ENCODE measurements around the gene ERGIC3. TPM values are rescaled to one million over a fixed set of nuclear protein-coding genes. Genes with fewer than 3 reads are reported as not detected.
A peak's percentile ranks its signal among the peaks of the same experiment; 100 is the strongest.

Gene ERGIC3
- polyA plus RNA-seq, 1 donor (not counting 4 experiments of a cell fraction or from before 2014, with no cell fraction given): 201 TPM

DNA sequence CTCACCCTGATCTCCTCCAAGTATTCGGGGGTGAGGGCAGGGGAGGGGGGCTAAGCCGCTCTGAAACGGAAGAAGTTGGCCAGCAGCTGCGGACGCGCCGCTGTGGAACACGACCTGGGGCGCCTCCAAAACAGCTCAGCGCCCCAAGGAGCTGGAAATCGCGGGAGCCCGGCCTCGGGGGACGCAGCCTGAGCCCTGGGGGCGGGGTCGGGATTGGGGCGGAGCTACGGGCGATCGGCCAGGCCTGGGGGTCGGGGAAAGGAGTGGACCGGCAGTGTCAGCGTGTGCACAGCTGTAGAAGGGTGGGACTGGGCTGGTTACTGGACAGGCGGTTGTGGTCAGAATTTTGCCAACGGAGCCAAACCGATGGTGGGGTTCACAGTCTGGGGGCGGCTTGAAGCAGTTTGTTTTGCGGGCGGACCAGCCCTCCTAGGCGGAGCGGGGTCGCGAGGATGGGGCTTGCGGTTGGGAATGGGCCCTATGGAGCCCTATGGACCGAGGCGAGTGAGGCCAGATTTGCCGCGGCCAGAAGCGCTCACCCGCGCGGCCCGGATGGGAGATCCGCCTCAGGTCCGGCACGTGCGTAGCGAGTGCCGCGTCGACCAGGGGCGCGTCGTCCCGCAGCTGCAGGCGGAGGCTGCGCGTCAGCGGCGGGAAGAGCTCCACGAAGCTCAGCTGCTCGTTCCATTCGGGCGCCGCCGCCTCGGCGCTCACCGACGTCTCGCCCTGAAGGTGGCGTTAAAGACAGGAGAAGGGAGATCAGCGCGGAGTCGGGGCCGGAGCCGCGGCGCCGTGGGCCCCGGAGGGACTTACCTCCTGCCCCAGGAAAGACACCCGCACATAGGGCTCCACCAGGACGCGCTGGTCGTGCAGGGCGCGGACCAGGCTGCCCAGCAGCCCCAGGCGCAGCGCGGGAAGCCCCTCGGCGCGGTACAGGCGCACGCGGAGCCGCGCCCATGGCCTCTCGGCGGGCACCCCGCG lies 59.4 kb downstream of the ERGIC3 start:
- H3K9ac ChIP-seq (ENCODE audit: control insufficient read depth, extremely low read depth, insufficient read depth, low read length): peak overlapping the region; percentile 41
- H3K27me3 ChIP-seq (ENCODE audit: control insufficient read depth, extremely low read depth, insufficient read depth, low read length): peaks cover 49% of the 10 kb centered on the region
- no peak for DNase-seq (ENCODE audit: low read depth, low spot score)

DNA sequence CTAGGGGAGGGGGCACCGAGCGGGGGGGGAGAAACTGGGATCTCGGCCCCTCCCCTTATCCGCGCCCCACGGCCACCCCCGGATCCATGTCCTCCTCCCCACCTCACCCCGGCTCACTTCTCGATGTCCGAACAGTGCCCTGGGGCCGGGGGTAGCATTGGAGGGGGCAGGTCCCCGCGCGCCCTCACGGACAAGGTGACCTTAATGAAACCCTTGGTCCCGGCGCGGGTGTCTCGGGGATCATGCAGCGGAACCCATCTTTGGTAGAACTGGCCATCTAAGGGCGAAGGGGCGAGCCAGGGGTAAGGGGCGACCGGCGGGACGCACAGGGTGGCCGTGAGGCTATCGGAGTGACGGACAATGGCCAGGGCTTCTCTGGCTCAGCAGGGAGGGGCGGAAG lies 60.1 kb downstream of the ERGIC3 start:
- Histone ChIP-seq H3K4me1 (ENCODE audit: control insufficient read depth, extremely low read depth, insufficient read depth, low read length) (peaks cover 7% of the 10 kb centered on the region), H4K20me1 (ENCODE audit: control insufficient read depth, extremely low read depth, insufficient read depth, low read length) (no peaks in the 10 kb centered on the region), H3K4me3 (ENCODE audit: control insufficient read depth in 2 of 3, extremely low read depth in 1 of 3, insufficient read depth in 2 of 3, low read depth in 1 of 3, low read length in 3 of 3) (peak overlapping the region in 1 of 3 experiments; percentile 42), H2AFZ (ENCODE audit: control insufficient read depth, low read length) (peak overlapping the region; percentile 80), H3K4me2 (ENCODE audit: control insufficient read depth, extremely low read depth, insufficient read depth, low read depth, low read length) (peak overlapping the region; percentile 87), H3K9me3 (ENCODE audit: control insufficient read depth, low read depth, low read length) (no peaks in the 10 kb centered on the region), H3K9ac (ENCODE audit: control insufficient read depth, extremely low read depth, insufficient read depth, low read length) (peak overlapping the region; percentile 41), H3K79me2 (ENCODE audit: control insufficient read depth, insufficient read depth, low read length) (no peaks in the 10 kb centered on the region), H3K27me3 (ENCODE audit: control insufficient read depth, extremely low read depth, insufficient read depth, low read length) (peaks cover 46% of the 10 kb centered on the region), H3K27ac (ENCODE audit: control insufficient read depth, insufficient read depth, low read length) (no peak overlapping the region), H3K36me3 (ENCODE audit: control insufficient read depth in 2 of 2, extremely low read depth in 1 of 2, insufficient read depth in 2 of 2, low read length in 2 of 2) (no peaks in the 10 kb centered on the region), H3K9me1 (ENCODE audit: control insufficient read depth, extremely low read depth, insufficient read depth, low read length) (no peaks in the 10 kb centered on the region)
- no peak for DNase-seq (ENCODE audit: low read depth, low spot score)
- dilution Hi-C loops (cut with MboI; ENCODE audit: extremely low pct_ligation_motif_present, low sequenced_read_pairs): no loop called here
- no peak for FAIRE-seq
- TF ChIP-seq EZH2 (IDR thresholded peaks at IDR 0.05; ENCODE audit: low read length): no peak
- TF ChIP-seq, protein P1, sequence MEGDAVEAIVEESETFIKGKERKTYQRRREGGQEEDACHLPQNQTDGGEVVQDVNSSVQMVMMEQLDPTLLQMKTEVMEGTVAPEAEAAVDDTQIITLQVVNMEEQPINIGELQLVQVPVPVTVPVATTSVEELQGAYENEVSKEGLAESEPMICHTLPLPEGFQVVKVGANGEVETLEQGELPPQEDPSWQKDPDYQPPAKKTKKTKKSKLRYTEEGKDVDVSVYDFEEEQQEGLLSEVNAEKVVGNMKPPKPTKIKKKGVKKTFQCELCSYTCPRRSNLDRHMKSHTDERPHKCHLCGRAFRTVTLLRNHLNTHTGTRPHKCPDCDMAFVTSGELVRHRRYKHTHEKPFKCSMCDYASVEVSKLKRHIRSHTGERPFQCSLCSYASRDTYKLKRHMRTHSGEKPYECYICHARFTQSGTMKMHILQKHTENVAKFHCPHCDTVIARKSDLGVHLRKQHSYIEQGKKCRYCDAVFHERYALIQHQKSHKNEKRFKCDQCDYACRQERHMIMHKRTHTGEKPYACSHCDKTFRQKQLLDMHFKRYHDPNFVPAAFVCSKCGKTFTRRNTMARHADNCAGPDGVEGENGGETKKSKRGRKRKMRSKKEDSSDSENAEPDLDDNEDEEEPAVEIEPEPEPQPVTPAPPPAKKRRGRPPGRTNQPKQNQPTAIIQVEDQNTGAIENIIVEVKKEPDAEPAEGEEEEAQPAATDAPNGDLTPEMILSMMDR (optimal IDR thresholded peaks at IDR 0.05 in 1 of 3, IDR thresholded peaks at IDR 0.05 in 1 of 3, conservative IDR thresholded peaks at IDR 0.05 in 1 of 3; ENCODE audit: extremely low read depth in 1 of 3, insufficient read depth in 2 of 3, low read length in 3 of 3): no peak

More for the DNA sequence above, 59.4 kb downstream of the ERGIC3 start:
- H3K9me1 ChIP-seq (ENCODE audit: control insufficient read depth, extremely low read depth, insufficient read depth, low read length): no peaks in the 10 kb centered on the region
- H3K36me3 ChIP-seq (ENCODE audit: control insufficient read depth in 2 of 2, extremely low read depth in 1 of 2, insufficient read depth in 2 of 2, low read length in 2 of 2): no peaks in the 10 kb centered on the region
- no peaks in the 10 kb centered on the region for H3K79me2 ChIP-seq (ENCODE audit: control insufficient read depth, insufficient read depth, low read length)
- TF ChIP-seq EZH2 (IDR thresholded peaks at IDR 0.05; ENCODE audit: low read length): no peak
- TF ChIP-seq, protein P1 (optimal IDR thresholded peaks at IDR 0.05 in 1 of 3, IDR thresholded peaks at IDR 0.05 in 1 of 3, conservative IDR thresholded peaks at IDR 0.05 in 1 of 3; ENCODE audit: extremely low read depth in 1 of 3, insufficient read depth in 2 of 3, low read length in 3 of 3): peak; percentile 25 to 72 (median 57)
- dilution Hi-C loops (cut with MboI; ENCODE audit: extremely low pct_ligation_motif_present, low sequenced_read_pairs): no loop called here
- H3K27ac ChIP-seq (ENCODE audit: control insufficient read depth, insufficient read depth, low read length): no peak overlapping the region
- H3K4me3 ChIP-seq (ENCODE audit: control insufficient read depth in 2 of 3, extremely low read depth in 1 of 3, insufficient read depth in 2 of 3, low read depth in 1 of 3, low read length in 3 of 3): peak overlapping the region; percentile 12 to 61 (median 59)
- H3K9me3 ChIP-seq (ENCODE audit: control insufficient read depth, low read depth, low read length): no peaks in the 10 kb centered on the region
- peak overlapping the region; percentile 87 for H3K4me2 ChIP-seq (ENCODE audit: control insufficient read depth, extremely low read depth, insufficient read depth, low read depth, low read length)
- FAIRE-seq: no peak
- H2AFZ ChIP-seq (ENCODE audit: control insufficient read depth, low read length): peak overlapping the region; percentile 80
- H3K4me1 ChIP-seq (ENCODE audit: control insufficient read depth, extremely low read depth, insufficient read depth, low read length): peaks cover 7% of the 10 kb centered on the region
- H4K20me1 ChIP-seq (ENCODE audit: control insufficient read depth, extremely low read depth, insufficient read depth, low read length): no peaks in the 10 kb centered on the region

All from keratinocyte (primary cell).